Measurements from ENCODE around the gene GCNA. TPM values are rescaled to one million over a fixed set of nuclear protein-coding genes. Genes with fewer than 3 reads are reported as not detected.

GCNA gene
- total and polyA plus RNA-seq, 12 donors = 0.18 to 23.3 (median 2.2) TPM

DNA sequence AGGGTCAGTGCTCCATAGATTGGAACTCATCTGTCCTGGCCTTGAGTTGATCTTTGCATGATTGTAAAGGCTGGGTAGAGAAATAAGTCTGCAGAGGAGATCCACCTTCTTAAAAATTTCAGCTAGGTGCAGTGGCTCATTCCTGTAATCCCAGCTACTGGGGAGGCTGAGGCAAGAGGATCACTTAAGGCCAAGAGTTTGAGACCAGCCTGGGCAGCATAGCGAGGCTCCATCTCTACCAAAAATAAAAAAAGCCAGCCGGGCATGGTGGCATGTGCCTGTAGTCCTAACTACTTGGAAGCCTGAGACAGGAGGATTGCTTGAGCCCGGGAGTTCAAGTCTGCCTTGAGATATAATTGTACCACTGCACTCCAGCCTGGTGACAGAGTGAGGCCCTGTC is 40.5 kb downstream of the GCNA start:
- Histone ChIP-seq H3K4me1 (replicated peaks in 1 of 2) (peaks cover 0 to 4% of the 10 kb centered on the region in 2 donors), H3K36me3 (replicated peaks in 1 of 2) (peaks cover 0 to 6% of the 10 kb centered on the region in 2 donors), H3K27me3 (peaks cover 5% of the 10 kb centered on the region), H3K27ac (no peak overlapping the region), H3K4me3 (no peak overlapping the region), H3K9me3 (replicated peaks in 1 of 3) (no peaks in the 10 kb centered on the region)
- intact Hi-C loops (cut with DNase I) = no loop called here
- WGBS, 4 donors = 83 to 91% (median 88%) methylated on average over 3 of the region's 3 CpGs
- TF ChIP-seq CTCF (IDR thresholded peaks at IDR 0.05) (no peak), POLR2A (IDR thresholded peaks at IDR 0.05) (no peak)
- DNase-seq = no peak

- Histone ChIP-seq H3K9me3 (replicated peaks in 1 of 3) (no peaks in the 10 kb centered on the region), H3K4me3 (no peak overlapping the region), H3K4me1 (replicated peaks in 1 of 2) (peaks cover 0 to 4% of the 10 kb centered on the region in 2 donors), H3K27ac (no peak overlapping the region), H3K36me3 (replicated peaks in 1 of 2) (peaks cover 0 to 2% of the 10 kb centered on the region in 2 donors), H3K27me3 (peaks cover 5% of the 10 kb centered on the region)
- intact Hi-C loops (cut with DNase I) = no loop called here
- DNase-seq = no peak
- 80 to 84% (median 84%) methylated on average over 8 of the region's 8 CpGs for WGBS, 4 donors
- TF ChIP-seq CTCF (IDR thresholded peaks at IDR 0.05) (no peak), POLR2A (IDR thresholded peaks at IDR 0.05) (no peak)
These were observed 41.0 kb downstream of the GCNA start for GRCh38 chrX:71619193-71619592.

DNA sequence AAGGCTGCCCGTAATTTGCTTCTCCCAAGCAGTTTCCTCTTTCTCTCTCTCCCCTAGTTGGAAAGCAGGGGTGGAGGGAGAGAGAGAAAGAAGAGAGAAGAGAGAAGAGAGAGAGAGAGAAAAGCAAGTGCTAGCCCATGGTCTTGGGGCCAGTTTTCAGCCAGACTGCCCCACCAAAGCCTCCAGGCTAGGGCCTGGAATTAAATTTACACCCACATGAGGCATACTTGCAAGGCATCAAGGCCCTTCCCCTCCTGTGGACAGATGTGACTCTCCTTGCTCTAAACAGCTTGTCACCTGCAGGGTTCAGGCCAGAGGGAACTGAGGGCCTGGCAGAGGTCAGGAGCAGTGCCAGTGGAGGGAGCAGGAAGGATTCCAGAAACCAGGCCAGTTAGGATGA is 41.7 kb downstream of the GCNA start:
- 60 to 100% (median 87%) methylated on average over 1 of the region's 1 CpG for WGBS, 4 donors
- intact Hi-C loops (cut with DNase I) = no loop called here
- Histone ChIP-seq H3K4me1 (replicated peaks in 1 of 2) (peaks cover 0 to 4% of the 10 kb centered on the region in 2 donors), H3K27ac (no peak overlapping the region), H3K27me3 (peaks cover 5% of the 10 kb centered on the region), H3K9me3 (replicated peaks in 1 of 3) (no peaks in the 10 kb centered on the region), H3K36me3 (replicated peaks in 1 of 2) (no peaks in the 10 kb centered on the region), H3K4me3 (no peak overlapping the region)
- TF ChIP-seq CTCF (IDR thresholded peaks at IDR 0.05) (no peak), POLR2A (IDR thresholded peaks at IDR 0.05) (no peak)
- no peak for DNase-seq

- peaks cover 8% of the 10 kb centered on the region for H3K27me3 ChIP-seq
- 27 to 54% (median 52%) methylated on average over 2 to 6 of the region's 6 CpGs for WGBS, 4 donors
- no peak for TF ChIP-seq CTCF (IDR thresholded peaks at IDR 0.05)
- TF ChIP-seq POLR2A (IDR thresholded peaks at IDR 0.05) = no peak
- DNase-seq = peak in 1 of 7 donors; percentile 32
- peak overlapping the region in 1 of 5 donors; percentile 59 for H3K27ac ChIP-seq
- no peaks in the 10 kb centered on the region for H3K36me3 ChIP-seq (replicated peaks in 1 of 2)
- H3K9me3 ChIP-seq (replicated peaks in 1 of 3) = no peaks in the 10 kb centered on the region
- H3K4me1 ChIP-seq (replicated peaks in 1 of 2) = peaks cover 0 to 4% of the 10 kb centered on the region in 2 donors
- intact Hi-C loops (cut with DNase I) = no loop called here
- H3K4me3 ChIP-seq = no peak overlapping the region
These were observed 43.4 kb downstream of the GCNA start for GRCh38 chrX:71621603-71622002.

Data from adrenal gland (tissue), 12 donors.